ENCODE measurements around the gene PEF1.

GRCh38 chr1:31685795-31686194, 41.1 kb upstream of the PEF1 start:
- TF ChIP-seq POLR2A (IDR thresholded peaks at IDR 0.05) (no peak), CTCF (IDR thresholded peaks at IDR 0.05) (no peak)
